Subcutaneous abdominal adipose tissue (tissue), 5 donors: Measurements from ENCODE around the gene MRPS34.

Experiments
- H3K27ac ChIP-seq: one replicate; pipeline ENCODE4 v1.7.0; 2013; ENCODE audit warnings: low read depth, mild to moderate bottlenecking, inconsistent platforms, low read length, moderate library complexity
- H3K27me3 ChIP-seq, 5 donors: one replicate each; pipeline ENCODE4 v1.7.0; 2013; ENCODE audit warnings: low read length in 5 of 5, inconsistent platforms in 1 of 5; ENCODE audit not compliant: control insufficient read depth in 5 of 5, insufficient read depth in 4 of 5
- H3K36me3 ChIP-seq, 5 donors: one replicate each; pipeline ENCODE4 v1.7.0; 2013; ENCODE audit warnings: low read length in 5 of 5; ENCODE audit not compliant: control insufficient read depth in 5 of 5, insufficient read depth in 5 of 5
- H3K4me1 ChIP-seq, 5 donors: one replicate each; pipeline ENCODE4 v1.7.0; 2013; ENCODE audit warnings: low read length in 5 of 5, mild to moderate bottlenecking in 3 of 5, moderate library complexity in 1 of 5; ENCODE audit not compliant: control insufficient read depth in 5 of 5, insufficient read depth in 5 of 5
- H3K4me3 ChIP-seq, 5 donors: one replicate each; pipeline ENCODE4 v1.7.0; 2013; ENCODE audit warnings: low read length in 5 of 5, low read depth in 1 of 5
- H3K9ac ChIP-seq, 5 donors: one replicate each; pipeline ENCODE4 v1.7.0; 2013; ENCODE audit warnings: low read length in 5 of 5, mild to moderate bottlenecking in 4 of 5, moderate library complexity in 3 of 5
- H3K9me3 ChIP-seq, 5 donors: one replicate each; pipeline ENCODE4 v1.7.0; 2013; ENCODE audit warnings: low read length in 5 of 5; ENCODE audit not compliant: control insufficient read depth in 5 of 5
- donor health status: healthy.
- donor health status: healthy.
- donor health status: healthy.
- donor health status: healthy.
- donor health status: healthy.

MRPS34 gene

GRCh38 chr16:1752853-1753252, 20.1 kb downstream of the MRPS34 start:
- no peaks in the 10 kb centered on the region for H3K27me3 ChIP-seq
- H3K36me3 ChIP-seq = peaks cover 0 to 78% (median 66%) of the 10 kb centered on the region in 5 donors
- H3K27ac ChIP-seq = no peak overlapping the region
- H3K9me3 ChIP-seq = no peaks in the 10 kb centered on the region
- H3K4me1 ChIP-seq = no peaks in the 10 kb centered on the region
- H3K4me3 ChIP-seq = no peak overlapping the region
- H3K9ac ChIP-seq = no peak overlapping the region

GRCh38 chr16:1751946-1752345, 21.0 kb downstream of the MRPS34 start:
- H3K9ac ChIP-seq = no peak overlapping the region
- H3K4me1 ChIP-seq = no peaks in the 10 kb centered on the region
- peaks cover 0 to 79% (median 69%) of the 10 kb centered on the region in 5 donors for H3K36me3 ChIP-seq
- H3K27ac ChIP-seq = no peak overlapping the region
- no peaks in the 10 kb centered on the region for H3K27me3 ChIP-seq
- no peak overlapping the region for H3K4me3 ChIP-seq
- H3K9me3 ChIP-seq = no peaks in the 10 kb centered on the region

- no peaks in the 10 kb centered on the region for H3K27me3 ChIP-seq
- no peak overlapping the region for H3K27ac ChIP-seq
- peaks cover 0 to 85% (median 76%) of the 10 kb centered on the region in 5 donors for H3K36me3 ChIP-seq
- H3K9me3 ChIP-seq = no peaks in the 10 kb centered on the region
- no peaks in the 10 kb centered on the region for H3K4me1 ChIP-seq
- H3K4me3 ChIP-seq = no peak overlapping the region
- no peak overlapping the region for H3K9ac ChIP-seq
These were observed 23.5 kb downstream of the MRPS34 start for GRCh38 chr16:1749152-1750117.

- Histone ChIP-seq H3K27ac (no peak overlapping the region), H3K9ac (no peak overlapping the region), H3K4me1 (no peaks in the 10 kb centered on the region), H3K4me3 (no peak overlapping the region), H3K27me3 (no peaks in the 10 kb centered on the region), H3K9me3 (no peaks in the 10 kb centered on the region), H3K36me3 (peaks cover 0 to 92% (median 86%) of the 10 kb centered on the region in 5 donors)
These were observed 25.0 kb downstream of the MRPS34 start for GRCh38 chr16:1747934-1748333.

- H3K9me3 ChIP-seq = no peaks in the 10 kb centered on the region
- H3K4me1 ChIP-seq = no peaks in the 10 kb centered on the region
- no peak overlapping the region for H3K4me3 ChIP-seq
- no peak overlapping the region for H3K27ac ChIP-seq
- peaks cover 0 to 88% (median 77%) of the 10 kb centered on the region in 5 donors for H3K36me3 ChIP-seq
- H3K9ac ChIP-seq = no peak overlapping the region
- H3K27me3 ChIP-seq = no peaks in the 10 kb centered on the region
These were observed 26.2 kb downstream of the MRPS34 start for GRCh38 chr16:1746693-1747195.

- Histone ChIP-seq H3K27ac (no peak overlapping the region), H3K4me3 (no peak overlapping the region), H3K36me3 (peaks cover 0 to 89% (median 76%) of the 10 kb centered on the region in 5 donors)
These were observed 26.8 kb downstream of the MRPS34 start for GRCh38 chr16:1745900-1746692.

GRCh38 chr16:1745181-1745899, 27.6 kb downstream of the MRPS34 start:
- no peak overlapping the region for H3K27ac ChIP-seq
- H3K4me1 ChIP-seq = no peaks in the 10 kb centered on the region
- H3K4me3 ChIP-seq = no peak overlapping the region
- H3K9me3 ChIP-seq = no peaks in the 10 kb centered on the region
- H3K9ac ChIP-seq = no peak overlapping the region
- H3K27me3 ChIP-seq = no peaks in the 10 kb centered on the region
- H3K36me3 ChIP-seq = peaks cover 0 to 90% (median 75%) of the 10 kb centered on the region in 5 donors

More at GRCh38 chr16:1745900-1746692, 26.8 kb downstream of the MRPS34 start:
- no peaks in the 10 kb centered on the region for H3K27me3 ChIP-seq
- H3K9me3 ChIP-seq = no peaks in the 10 kb centered on the region
- no peaks in the 10 kb centered on the region for H3K4me1 ChIP-seq
- no peak overlapping the region for H3K9ac ChIP-seq

- peaks cover 0 to 6% (median 0%) of the 10 kb centered on the region in 5 donors for H3K27me3 ChIP-seq
- H3K4me3 ChIP-seq = no peak overlapping the region
- no peaks in the 10 kb centered on the region for H3K9me3 ChIP-seq
- no peak overlapping the region for H3K27ac ChIP-seq
- H3K4me1 ChIP-seq = peaks cover 0 to 9% (median 0%) of the 10 kb centered on the region in 5 donors
- no peak overlapping the region for H3K9ac ChIP-seq
- H3K36me3 ChIP-seq = peaks cover 0 to 89% (median 74%) of the 10 kb centered on the region in 5 donors
These were observed 28.5 kb downstream of the MRPS34 start for GRCh38 chr16:1744338-1744840.
